Measurements from ENCODE around the gene TRIM69.
"Not testable (repeated sequence)": the region's sequence is repeated elsewhere in the genome, so short reads cannot be mapped to it uniquely, and the experiment has no call there.

Gene TRIM69

GRCh38 chr15:44753345-44753744 lies 17.0 kb downstream of the TRIM69 start:
- DNase-seq: no peak

GRCh38 chr15:44763187-44763586 lies 26.9 kb downstream of the TRIM69 start:
- no peak for DNase-seq

DNA sequence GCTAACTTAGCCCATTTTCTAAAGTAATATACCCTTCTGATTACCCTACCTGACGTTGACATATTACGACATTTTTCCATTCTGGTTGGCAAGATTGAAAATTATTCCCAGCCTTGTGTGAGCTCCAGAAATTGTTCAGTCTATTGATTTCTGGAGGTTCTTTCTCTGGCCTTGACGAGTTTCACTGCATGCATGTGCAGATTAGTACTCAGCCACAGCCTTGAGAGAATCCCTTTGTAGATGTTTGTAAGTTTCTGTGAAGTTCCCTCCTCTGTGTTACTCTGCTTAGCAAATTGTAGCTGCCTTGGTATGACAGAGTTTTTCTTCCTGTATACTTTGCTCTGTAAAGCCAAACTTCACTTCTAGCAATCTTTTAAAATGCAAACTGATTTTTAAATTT lies 27.5 kb downstream of the TRIM69 start:
- no peak for DNase-seq

GRCh38 chr15:44765036-44765435 lies 28.7 kb downstream of the TRIM69 start:
- no peak for DNase-seq

DNA sequence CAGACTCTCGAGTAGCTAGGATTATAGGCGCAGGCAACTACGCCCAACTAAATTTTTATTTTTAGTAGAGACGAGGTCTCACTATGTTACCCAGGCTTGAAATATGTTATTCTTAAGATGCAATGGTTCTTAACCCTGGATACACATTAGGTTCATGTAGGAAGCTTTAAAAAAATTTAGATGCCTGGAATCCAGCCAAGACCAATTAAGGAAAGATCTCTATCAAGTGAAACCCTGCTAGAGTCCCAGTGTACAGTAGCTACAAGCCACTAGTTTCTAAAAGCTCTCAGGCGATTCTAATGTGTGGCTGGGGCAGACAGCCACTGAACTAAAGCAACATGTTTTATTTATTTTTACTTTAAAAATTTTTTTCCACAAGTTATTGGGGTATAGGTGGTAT lies 33.2 kb downstream of the TRIM69 start:
- DNase-seq: no peak

DNA sequence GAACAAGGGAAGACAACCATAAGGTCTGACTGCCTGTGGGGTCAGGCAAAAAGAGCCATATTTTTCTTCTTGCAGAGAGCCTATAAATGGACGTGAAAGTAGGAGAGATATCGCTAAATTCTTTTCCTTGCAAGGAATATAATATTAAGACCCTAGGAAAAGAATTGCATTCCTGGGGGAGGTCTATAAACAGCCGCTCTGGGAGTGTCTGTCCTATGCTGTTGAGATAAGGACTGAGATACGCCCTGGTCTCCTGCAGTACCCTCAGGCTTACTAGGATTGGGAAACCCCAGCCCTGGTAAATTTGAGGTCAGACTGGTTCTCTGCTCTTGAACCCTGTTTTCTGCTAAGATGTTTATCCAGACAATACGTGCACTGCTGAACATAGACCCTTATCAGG lies 34.4 kb downstream of the TRIM69 start:
- not testable (repeated sequence) for DNase-seq

GRCh38 chr15:44775953-44776352 lies 39.6 kb downstream of the TRIM69 start:
- no peak for DNase-seq

DNA sequence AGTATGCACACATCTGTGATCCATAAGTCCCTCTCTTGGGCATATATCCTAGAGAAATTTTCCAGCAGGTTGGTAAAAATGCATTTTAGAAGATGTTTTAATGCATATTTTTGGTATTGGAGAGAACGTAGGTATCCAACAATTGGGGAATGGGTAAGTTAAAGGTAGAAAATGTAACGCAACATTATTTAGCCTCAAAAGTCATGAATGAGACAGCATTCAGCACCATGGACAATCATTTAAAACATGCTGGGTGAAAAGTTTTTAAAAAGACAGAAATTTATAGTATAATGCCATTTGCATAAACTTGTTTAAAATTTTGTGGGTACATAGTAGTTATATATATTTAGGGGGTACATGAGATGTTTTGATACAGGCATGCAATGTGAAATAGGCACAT lies 43.4 kb downstream of the TRIM69 start:
- no peak for DNase-seq

DNA sequence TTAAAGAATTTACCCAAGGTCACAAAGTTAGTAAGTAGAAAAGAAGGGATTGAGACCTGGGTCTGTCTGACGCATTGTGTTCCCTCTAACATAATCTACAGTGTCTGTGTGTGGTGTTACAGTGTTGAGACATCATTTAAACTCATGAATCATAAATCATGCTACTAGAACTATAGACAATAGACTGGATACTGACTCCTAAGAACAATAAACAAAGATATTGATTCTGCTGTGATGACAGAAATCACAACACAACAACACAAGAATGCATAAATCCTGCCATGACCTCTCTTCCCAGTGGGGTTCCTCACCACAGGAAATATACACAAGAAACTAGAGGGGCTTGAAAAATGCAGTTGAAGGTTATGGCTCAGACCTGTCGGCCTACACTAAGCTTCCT lies 44.3 kb downstream of the TRIM69 start:
- DNase-seq: no peak

- no peak for DNase-seq
Measured at GRCh38 chr15:44781128-44781810, 44.9 kb downstream of the TRIM69 start.

- DNase-seq: peak; percentile 23
Measured at GRCh38 chr15:44782516-44782915, 46.2 kb downstream of the TRIM69 start.

DNA sequence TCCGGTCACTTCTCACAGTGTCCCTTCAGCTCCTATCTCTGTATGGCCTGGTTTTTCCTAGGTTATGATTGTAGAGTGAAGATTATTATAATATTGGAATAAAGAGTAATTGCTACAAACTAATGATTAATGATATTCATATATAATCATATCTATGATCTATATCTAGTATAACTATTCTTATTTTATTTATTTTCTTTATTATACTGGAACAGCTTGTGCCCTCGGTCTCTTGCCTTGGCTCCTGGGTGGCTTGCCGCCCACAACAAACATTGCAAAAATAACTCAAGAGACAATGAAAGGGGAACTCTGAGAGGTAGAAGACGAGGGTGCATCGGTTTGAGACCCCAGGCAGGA lies 48.6 kb downstream of the TRIM69 start:
- not testable (repeated sequence) for DNase-seq

DNA sequence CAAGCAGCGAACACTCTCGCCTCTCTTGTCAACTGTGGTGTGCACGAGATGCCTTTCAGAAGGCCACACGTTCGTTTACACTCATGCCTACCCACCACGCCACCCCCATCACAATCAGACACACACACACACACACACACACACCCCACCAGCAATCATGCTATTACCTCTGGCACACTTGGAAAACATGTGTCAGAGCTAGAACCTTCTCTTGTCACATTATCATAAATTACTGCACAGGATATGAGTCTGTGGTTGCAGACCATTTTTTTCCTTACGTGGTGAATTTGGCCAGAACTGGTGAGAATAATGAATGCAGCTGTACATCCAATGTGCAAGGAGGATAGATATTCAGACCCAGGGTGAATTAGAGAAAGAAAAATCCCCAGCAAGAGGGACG lies 52.4 kb downstream of the TRIM69 start:
- DNase-seq: no peak

DNA sequence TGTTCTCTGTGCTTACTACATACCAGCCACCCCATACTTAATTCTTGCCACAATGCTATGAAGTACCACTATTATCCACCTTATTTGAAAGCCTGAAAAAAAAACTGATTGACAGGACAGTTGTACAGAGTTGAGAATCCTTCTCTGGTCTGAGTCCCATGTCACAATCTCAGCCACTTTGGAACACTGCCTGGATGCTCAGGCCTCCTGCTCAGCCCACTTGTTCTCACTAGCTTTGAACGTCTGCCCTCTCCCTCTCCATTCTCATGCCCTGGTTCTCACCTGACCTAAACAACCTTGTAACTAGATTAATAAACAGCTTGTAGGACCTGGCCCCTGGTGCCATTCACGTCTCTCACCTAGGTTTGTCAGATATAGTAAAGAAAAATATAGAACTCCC lies 53.9 kb downstream of the TRIM69 start:
- DNase-seq: no peak

GRCh38 chr15:44790656-44791055 lies 54.3 kb downstream of the TRIM69 start:
- DNase-seq: no peak

DNA sequence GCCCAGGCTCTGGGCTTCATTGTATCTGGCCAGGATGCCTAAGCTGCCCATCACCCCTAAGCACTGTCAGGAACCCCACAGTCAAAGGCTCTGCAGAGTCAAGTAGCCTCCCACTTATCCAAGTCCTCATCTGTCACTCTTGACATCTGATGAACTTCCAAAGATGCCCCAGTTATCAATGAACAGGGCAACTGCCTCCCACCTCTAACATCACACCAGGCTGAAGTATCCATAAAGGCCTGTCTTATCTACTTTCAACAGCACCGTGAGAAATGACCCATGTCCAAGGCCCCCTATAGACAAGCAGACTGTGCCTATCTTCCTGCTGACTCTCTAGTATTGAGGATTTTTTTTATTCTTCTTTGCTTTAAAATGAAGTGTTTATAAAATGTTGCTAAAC lies 56.4 kb downstream of the TRIM69 start:
- no peak for DNase-seq

- no peak for DNase-seq
Measured at GRCh38 chr15:44794072-44794471, 57.7 kb downstream of the TRIM69 start.

DNA sequence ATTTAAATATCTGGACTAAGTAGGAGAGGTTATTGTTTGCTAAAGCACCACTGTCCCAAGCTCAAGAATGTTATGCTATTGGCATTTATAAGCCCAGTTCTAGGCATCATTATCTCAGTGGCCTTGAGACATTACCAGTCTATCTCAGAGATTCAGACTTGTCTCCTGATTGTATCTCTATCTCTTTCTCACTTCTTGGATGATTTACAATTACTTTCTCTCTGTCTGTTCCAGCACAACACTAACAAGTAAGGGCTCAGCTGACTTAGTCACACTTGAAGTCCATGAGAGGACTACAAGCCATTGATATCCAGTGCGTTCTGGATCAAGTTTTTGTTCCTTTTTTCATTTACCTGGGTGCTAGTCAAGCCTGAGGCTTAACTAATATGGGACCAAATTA lies 60.2 kb downstream of the TRIM69 start:
- DNase-seq: no peak

DNA sequence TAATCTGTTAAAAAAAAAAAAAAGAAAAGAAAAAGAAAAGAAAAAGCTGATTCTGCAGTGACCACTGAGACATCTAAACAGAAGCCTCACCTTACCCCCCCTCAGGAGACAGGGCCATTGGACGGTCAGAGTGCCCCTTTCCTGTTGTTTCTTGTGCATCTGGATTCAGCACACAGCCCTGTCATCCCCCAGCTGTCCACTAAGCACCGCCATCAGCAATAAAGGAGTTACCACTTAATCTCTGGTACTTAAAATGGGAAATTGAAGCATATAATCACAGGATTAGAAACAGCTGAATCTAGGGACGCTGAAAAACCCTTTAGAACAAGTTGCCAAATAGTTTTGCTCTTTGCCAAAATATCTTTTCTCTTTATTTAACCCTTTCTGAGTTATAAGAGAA lies 62.5 kb downstream of the TRIM69 start:
- no peak for DNase-seq

DNA sequence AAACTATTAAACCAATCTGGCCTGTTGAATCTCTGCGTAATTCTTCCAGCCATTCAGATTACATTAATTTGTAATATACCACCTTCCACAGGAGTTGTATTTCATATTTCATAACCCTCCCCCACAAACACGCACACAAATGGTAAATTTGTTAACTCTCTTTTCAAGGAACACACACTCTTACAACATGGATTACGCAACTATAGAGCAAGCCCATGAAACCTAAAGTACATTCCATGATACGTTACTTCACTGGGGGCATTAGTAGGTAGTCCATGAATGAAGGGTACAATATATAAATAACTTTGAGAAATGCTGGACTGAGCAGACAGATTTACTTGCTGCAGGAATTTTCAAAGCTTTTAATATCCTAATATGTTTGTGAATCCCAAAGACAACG lies 65.0 kb downstream of the TRIM69 start:
- no peak for DNase-seq

DNA sequence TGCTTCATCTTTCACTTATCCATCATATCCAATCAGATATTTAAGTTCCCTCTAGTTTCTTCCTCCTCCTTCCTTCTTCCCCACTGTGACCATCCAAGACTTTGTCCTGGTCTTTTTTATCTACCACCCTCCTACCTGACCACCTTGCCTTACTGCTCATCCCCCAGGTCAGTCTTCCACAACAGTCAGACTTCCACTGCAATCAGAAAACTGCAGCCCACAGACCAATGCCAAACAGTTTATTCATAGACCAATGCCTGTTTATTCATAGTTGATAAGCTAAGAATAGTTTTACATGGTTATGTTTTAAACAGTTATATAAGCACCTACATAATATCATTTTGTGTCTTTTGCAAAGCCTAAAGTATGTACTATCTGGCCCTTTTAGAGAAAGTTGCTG lies 65.5 kb downstream of the TRIM69 start:
- DNase-seq: no peak

GRCh38 chr15:44802336-44802735 lies 66.0 kb downstream of the TRIM69 start:
- DNase-seq: no peak

- no peak for DNase-seq
Measured at GRCh38 chr15:44804298-44805046, 68.1 kb downstream of the TRIM69 start.

- no peak for DNase-seq
Measured at GRCh38 chr15:44808557-44808956, 72.2 kb downstream of the TRIM69 start.

GRCh38 chr15:44810237-44810636 lies 73.9 kb downstream of the TRIM69 start:
- DNase-seq: no peak
